Epithelial cell of prostate (primary cell): Measurements from ENCODE around the gene FLT4.
"Not testable (repeated sequence)": the region's sequence is repeated elsewhere in the genome, so short reads cannot be mapped to it uniquely, and the experiment has no call there.

Experiments used
- DNase-seq: peaks from one replicate; pipeline ENCODE4 v3.0.0-alpha.2; 2011; ENCODE audit warnings: low read depth, low spot score
- H3K27ac ChIP-seq: fragments of 450-650 bp; 2 replicates; pipeline ENCODE4 v1.5.1; 2017; ENCODE audit warnings: mild to moderate bottlenecking

The FLT4 gene

GRCh38 chr5:180649297-180650039 is at the start of gene FLT4:
Gene FLT4, minus strand, starts transcription at chr5:180649600. Its CDS starts 55 bp downstream, at chr5:180649545.
- no peak within 1 kb of the TSS for H3K27ac ChIP-seq
- DNase-seq = no peak

GRCh38 chr5:180699042-180699441 is 49.6 kb upstream of the FLT4 start:
- H3K27ac ChIP-seq = no peak overlapping the region
- no peak for DNase-seq

- no peak for DNase-seq
- no peak overlapping the region for H3K27ac ChIP-seq
Measured at GRCh38 chr5:180696116-180696515, 46.7 kb upstream of the FLT4 start.

DNA sequence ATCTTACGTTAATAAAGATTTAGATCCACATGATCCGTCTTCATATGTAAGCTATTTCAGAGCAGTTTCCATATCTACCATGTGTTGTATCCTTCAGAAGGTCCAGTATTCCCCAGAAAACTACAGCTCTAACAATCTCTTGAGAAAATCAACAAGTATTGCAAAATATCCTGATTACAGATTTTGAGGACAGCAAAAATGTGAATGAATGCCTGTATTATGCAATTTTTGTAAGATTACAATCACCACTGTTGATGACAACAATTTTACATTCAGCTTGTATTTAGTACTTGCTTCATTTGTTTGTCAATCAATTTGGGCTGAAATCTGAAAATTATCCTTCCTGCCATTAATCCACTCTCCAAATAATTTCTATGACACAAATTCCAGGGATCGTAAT is 43.0 kb upstream of the FLT4 start:
- DNase-seq = no peak
- H3K27ac ChIP-seq = no peak overlapping the region

- DNase-seq = no peak
- H3K27ac ChIP-seq = no peak overlapping the region
Measured at GRCh38 chr5:180691046-180691445, 41.6 kb upstream of the FLT4 start.

DNA sequence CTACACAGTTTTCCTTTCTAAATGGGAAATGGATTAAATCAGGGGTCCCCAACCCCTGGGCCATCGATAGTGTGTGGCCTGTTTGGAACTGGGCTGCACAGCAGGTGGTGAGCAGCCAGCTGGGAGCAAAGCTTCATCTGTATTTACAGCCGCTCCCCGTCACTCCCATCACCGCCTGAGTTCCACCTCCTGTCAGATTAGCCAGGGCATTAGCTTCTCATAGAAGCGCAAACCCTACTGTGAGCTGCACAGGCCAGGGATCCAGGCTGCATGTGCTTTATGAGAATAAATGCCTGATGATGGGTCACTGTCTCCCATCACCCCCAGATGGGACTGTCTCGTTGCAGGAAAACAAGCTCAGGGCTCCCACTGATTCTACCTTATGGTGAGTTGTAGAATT is 41.2 kb upstream of the FLT4 start:
- H3K27ac ChIP-seq = no peak overlapping the region
- no peak for DNase-seq

GRCh38 chr5:180689775-180690174 is 40.4 kb upstream of the FLT4 start:
- DNase-seq = no peak
- no peak overlapping the region for H3K27ac ChIP-seq

DNA sequence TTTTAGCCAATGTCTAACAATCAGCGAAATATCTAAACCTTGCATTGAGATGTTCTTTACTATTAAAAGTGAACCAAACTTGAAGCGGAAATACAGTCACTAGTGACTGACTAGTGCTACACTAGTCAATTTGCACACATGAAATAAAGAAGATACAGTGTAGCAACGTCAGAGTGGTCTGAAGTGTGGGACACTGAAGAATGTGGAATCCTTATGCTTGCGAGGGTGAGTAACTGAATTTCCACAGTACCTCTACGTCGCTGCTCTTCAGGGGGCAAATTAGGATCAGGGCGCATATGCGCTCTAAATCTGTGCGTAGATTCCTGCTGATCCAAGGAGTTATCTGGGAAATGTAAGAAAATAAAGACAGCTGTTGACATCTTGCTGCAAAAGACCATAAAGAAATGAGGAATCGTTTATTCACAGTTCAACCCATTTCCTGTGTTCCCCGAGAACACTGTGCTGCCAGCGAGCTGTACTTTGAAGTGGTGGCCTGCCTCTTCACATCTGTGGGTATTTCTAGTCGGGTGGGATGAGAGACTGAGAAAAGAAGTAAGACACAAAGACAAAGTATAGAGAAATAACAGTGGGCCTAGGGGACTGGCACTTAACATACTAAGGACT is 39.8 kb upstream of the FLT4 start:
- H3K27ac ChIP-seq = no peak overlapping the region
- DNase-seq = no peak

- H3K27ac ChIP-seq = no peak overlapping the region
- no peak for DNase-seq
Measured at GRCh38 chr5:180688330-180689070, 39.1 kb upstream of the FLT4 start.

GRCh38 chr5:180686799-180687198 is 37.4 kb upstream of the FLT4 start:
- DNase-seq, H3K27ac ChIP-seq: not testable (repeated sequence)

- DNase-seq = no peak
- no peak overlapping the region for H3K27ac ChIP-seq
Measured at GRCh38 chr5:180684623-180685161, 35.3 kb upstream of the FLT4 start.

DNA sequence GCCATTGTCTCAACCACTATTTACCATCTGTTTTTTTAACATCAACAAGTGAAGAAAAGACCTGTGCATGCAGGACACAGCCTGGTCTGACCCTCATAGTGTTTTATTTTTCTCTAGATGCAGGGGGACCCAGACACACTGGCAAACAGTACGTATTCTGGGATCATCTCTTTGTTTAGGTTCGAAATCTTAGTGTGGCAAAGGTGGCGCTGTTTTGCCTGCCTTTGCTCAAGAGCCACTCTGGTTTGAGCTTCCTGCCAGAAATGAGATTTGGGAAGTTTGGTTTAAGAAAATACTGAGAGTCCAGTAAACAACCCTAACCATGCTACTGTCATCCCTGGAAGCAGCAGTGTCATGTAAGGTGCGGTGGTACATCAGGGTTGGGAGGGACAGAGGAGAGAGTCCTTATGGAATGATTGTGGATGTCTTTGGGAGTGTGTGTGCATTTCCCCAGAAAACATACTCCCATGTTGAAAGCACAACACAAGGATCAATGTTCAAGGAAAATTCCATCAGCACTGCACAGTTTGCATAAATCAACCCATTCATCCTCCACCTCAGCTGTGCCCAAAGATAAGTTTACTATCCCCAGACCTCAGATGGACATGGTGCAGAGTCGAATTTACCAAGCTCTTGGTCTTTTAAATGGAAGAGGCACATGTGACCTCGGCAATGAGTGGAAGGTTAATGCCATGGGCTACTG is 34.0 kb upstream of the FLT4 start:
- DNase-seq = no peak
- no peak overlapping the region for H3K27ac ChIP-seq

- DNase-seq = no peak
- no peak overlapping the region for H3K27ac ChIP-seq
Measured at GRCh38 chr5:180682560-180682959, 33.2 kb upstream of the FLT4 start.

DNA sequence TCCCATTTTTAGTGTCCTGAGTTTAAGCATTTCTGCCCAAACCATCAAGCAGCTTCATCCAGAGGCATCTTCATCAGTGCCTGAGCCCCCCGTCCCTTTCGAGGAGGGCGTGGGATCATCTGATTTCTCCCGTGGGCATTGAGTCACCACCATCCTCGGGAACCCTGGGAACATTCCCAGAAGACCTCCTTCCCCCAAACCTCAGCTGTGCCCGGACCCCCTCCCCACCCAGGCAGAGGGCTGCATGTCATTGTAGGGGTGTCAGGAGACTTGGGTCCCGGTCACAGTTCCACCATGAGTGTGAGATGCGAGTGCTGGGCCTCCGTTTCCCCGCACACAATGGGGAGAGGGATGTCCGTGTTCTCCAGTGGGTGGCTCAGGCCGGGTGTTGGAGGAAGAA is 32.6 kb upstream of the FLT4 start:
- DNase-seq, H3K27ac ChIP-seq: not testable (repeated sequence)

DNA sequence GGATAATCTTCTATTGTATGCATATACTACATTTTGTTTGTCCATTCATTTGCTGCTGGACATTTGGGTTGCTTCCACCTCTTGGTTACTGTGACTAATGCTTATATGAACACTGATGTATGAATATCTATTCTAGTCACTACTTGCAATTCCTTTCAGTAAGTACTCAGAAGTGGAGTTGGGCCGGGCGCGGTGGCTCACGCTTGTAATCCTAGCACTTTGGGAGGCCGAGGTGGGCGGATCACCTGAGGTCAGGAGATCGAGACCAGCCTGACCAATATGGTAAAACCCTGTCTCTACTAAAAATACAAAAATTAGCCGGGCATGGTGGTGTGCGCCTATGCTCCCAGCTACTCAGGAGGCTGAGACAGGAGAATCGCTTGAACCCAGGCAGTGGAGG is 28.9 kb upstream of the FLT4 start:
- not testable (repeated sequence) for DNase-seq, H3K27ac ChIP-seq

- H3K27ac ChIP-seq = no peak overlapping the region
- no peak for DNase-seq
Measured at GRCh38 chr5:180675036-180675635, 25.7 kb upstream of the FLT4 start.

- H3K27ac ChIP-seq, DNase-seq: not testable (repeated sequence)
Measured at GRCh38 chr5:180674090-180674475, 24.7 kb upstream of the FLT4 start.

DNA sequence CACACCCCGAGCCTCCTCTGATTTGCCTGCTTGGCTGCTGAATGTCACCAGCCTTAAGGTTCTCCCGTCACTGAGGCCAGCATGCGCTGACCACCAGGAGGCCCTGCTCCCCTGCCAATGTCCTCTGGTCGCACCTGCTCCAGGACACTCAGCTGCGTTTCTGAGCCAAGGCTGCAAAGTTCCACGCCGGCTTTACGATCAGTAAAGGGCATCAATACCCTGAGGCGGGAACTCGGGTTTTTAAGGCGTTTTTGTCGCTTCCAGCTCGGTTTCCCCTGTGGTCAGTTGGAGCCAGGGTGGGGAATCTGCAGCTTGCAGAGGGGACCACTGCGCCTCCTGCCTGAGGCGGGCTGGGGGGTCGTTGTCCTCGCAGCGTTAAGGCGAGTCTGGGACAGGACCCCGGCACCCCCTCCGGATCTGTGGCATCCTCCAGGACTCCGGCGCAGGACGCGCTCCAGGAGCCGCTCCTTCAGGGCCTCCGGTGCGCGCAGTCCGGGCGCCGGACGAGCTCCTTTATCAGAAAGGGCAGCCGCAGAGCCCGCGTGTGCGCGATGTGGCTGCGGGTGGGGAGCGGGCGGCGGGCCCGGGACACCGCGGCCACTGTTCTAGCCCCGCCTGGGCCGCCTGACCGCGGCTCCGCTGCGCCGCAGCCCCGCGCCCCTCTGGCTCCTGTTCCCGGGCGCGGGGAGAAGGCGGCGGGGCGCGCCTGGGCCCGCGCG is 24.1 kb upstream of the FLT4 start:
- DNase-seq = no peak

GRCh38 chr5:180671958-180672524 is 22.6 kb upstream of the FLT4 start:
- H3K27ac ChIP-seq, DNase-seq: not testable (repeated sequence)

More for the DNA sequence above, 24.1 kb upstream of the FLT4 start:
- no peak overlapping the region for H3K27ac ChIP-seq
